GM18907 (cell line): Measurements from ENCODE around the gene ZNF532.

Source experiments
- ATAC-seq: cut with Tn5 transposase; IDR thresholded peaks from one replicate; pipeline ENCODE4 v1.9.1; 2021; ENCODE audit warnings: mild to moderate bottlenecking, moderate library complexity; ENCODE audit not compliant: unreplicated experiment

Gene ZNF532

GRCh38 chr18:58937071-58937886 is 72.6 kb downstream of the ZNF532 start:
- ATAC-seq, result no peak

DNA sequence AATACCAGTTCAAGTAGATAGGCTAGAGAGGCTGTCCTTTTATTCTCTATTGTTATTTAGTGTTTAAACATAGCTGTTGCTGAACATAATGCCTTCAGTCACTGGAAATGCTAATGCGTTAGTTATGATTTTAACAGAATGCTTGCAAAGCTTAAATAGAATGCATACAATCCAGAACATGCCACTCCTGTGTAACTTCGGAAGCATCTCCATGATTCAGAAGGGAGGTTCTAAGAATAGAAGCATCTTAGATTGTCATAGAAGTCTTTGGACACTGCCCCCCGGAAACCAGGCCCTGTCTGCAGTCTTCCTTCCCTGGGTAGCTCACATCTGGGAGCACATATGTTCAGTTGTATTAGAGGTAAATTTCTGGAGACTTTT is 73.2 kb downstream of the ZNF532 start:
- ATAC-seq, result no peak

GRCh38 chr18:58941426-58942099 is 76.9 kb downstream of the ZNF532 start:
- ATAC-seq, result no peak

GRCh38 chr18:58943896-58944295 is 79.2 kb downstream of the ZNF532 start:
- no peak for ATAC-seq

GRCh38 chr18:58947136-58947732 is 82.6 kb downstream of the ZNF532 start:
- ATAC-seq, result no peak

DNA sequence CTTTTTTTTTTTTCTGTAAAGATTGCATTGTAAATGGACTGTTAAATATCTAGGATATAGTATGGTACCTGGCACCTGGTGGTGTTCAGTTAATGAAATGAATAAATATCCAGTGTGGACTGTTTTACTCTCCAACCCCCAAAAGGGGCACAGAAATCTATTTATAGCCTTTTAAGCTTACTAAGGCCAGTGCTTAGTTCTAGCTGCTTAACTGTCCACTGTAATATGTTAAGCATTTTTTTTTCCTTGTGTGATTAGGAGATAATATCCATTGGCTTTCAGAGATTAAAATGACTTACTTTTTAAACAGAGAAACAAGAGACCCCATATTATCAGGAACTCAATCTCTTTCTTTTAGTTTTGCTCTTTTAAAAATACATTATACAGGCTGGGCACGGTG is 84.4 kb downstream of the ZNF532 start:
- ATAC-seq, result no peak

- ATAC-seq, result no peak
These were observed 87.5 kb downstream of the ZNF532 start for GRCh38 chr18:58951986-58952702.

GRCh38 chr18:58952858-58953257 is 88.2 kb downstream of the ZNF532 start:
- ATAC-seq, result no peak

- ATAC-seq, result no peak
These were observed 89.0 kb downstream of the ZNF532 start for GRCh38 chr18:58953627-58954026.

- no peak for ATAC-seq
These were observed 90.3 kb downstream of the ZNF532 start for GRCh38 chr18:58955001-58955400.

DNA sequence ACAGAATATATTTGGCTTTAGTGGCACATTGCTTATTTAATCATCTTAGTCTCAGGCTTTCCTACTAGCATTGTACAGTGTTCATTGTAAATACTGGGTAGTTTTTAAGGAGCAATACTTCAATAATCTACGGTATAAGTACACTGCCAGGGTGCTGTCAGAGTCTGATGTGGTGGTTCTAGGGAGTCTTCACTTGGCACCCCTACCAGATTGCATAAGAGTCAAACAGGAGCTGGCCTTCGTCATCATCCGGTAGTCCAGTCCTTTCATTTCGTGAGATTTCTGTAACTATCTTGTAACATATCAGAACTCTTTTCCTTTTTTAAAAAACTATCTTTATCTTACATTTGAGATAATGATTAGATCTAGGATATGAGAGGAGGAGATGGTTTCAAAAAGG is 91.1 kb downstream of the ZNF532 start:
- no peak for ATAC-seq

DNA sequence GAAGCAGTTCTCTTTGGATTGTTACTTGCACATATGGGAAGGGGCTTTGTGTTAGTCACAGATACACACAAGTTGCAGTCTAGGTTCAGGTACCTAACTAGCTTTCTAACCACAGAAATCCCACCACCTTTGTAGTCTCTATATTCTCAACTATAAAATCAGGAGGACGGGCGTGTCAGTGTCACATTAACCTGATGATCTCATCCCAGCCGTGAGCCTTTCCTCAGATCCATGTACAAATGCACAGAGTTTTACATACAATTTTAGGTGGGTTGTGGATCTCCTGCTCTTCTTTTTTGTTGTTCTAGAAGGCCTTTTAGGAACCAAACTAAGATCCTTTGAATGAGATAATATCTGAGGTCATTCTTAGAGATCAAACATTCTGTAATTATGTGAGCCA is 94.0 kb downstream of the ZNF532 start:
- no peak for ATAC-seq

DNA sequence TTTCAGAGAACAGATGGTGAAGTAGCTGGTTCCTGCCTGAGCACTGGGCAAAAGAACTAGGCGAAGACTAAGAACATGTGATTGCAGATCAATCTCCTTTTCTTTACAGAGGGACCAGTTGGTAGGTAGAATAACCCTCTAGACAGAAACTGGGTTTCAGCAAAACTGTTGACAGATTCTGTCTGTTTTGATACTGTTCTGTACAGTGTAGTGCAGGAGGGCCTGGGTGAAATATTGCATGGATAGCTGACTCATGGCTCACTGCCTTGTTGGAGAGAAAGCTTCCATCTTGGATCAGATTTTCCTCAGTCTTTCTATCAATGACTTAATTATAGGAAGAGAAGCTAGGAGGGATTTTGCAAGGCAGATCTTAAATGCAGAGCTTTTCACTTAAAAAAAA is 95.8 kb downstream of the ZNF532 start:
- no peak for ATAC-seq

GRCh38 chr18:58960946-58961722 is 96.5 kb downstream of the ZNF532 start:
- ATAC-seq, result no peak

- no peak for ATAC-seq
These were observed 97.7 kb downstream of the ZNF532 start for GRCh38 chr18:58962336-58962735.

DNA sequence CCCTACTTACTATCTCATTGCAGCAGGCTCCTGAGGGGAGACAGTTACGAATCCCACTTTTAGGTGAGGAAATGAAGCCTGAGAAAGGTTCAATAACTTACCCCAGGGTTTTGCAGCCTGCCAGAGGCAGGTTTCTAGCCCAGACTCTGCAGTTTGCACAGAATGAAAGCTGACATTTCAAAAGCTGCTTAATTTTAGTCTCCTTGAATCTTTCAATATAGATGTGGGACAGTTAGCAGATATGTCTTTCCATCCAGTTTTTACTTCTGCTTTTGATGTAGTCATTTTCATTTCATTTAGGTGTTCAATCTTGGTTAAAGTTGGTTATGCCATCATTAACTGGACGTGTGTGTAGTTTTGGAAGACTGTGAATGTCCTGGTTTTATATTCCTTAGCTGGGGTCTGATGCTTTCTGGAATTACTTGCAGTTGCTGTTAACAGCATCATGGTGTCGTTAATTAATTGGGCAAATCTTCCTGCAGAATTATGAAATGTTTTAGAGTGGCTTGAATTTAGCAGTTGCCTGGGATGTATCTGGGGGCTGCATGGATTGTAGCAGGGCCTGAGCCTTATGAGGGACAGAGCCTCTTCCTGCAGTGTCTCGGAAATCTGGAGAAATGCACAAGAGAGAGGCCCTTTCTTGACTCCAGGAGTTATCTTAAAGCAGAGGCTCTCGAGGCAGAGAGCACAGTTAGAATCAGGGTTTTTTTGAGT is 100.8 kb downstream of the ZNF532 start:
- ATAC-seq, result no peak

DNA sequence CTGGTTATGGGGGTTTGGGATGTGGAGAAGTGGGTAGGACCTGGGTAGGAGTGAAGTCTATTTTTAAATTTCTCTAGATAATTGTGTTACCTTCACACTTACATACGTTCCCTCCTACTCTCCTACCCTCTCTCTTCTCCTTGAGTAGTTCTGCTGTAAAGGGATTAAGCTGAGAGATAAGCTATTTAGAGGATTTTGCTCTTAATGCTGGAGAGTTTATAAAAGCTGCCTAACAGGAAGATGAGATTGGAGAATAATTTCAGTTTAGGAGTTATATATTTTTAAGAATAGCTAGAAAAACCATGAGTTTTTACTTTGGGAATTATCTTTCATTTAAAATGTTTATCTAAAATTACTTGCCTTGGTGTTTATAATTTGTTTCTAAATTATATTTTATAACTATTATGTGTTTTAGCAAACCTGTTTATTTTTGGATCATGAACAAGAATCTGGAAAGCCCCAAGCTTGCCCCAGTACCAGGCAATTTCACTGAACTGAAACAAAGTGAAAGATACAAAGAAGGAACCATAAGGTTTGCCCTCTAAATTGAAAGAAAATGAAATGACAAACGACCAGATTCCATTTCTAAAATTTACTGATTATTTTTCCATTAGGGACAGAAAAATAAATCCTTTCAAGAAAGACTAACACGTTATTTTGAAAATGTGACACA is 101.5 kb downstream of the ZNF532 start:
- ATAC-seq, result no peak

GRCh38 chr18:58966704-58967103 is 102.0 kb downstream of the ZNF532 start:
- no peak for ATAC-seq

DNA sequence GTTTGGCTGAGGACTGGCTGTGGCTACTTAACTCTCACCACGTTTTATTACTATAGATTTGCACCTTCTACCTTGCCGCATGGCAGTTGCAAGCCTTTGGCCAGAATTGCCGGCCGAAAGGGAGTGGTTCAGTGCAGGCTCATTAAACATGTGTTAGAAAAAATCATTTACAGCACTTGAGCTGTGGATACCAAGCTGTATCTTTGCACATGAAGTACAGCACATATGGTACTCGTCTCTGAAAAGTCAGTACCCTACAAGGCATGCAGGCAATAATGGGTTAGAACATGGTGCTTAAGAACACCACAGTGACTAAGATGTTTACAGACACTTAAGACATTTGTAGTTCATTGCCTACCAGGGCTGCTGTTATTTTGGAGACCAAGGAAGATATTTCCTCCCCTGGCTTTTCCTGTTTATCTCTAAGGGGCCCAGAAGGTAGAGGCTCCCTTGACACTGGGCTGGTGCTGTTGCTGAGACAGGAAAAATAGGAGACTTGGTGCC is 103.1 kb downstream of the ZNF532 start:
- no peak for ATAC-seq
